GM18868 (cell line): Measurements from ENCODE around the gene TMEM92.
"Not testable (repeated sequence)": the region's sequence is repeated elsewhere in the genome, so short reads cannot be mapped to it uniquely, and the experiment has no call there.

ENCODE experiments used
- ATAC-seq: cut with Tn5 transposase; IDR thresholded peaks from one replicate; pipeline ENCODE4 v1.9.1; 2021; ENCODE audit warnings: mild to moderate bottlenecking, moderate library complexity; ENCODE audit not compliant: unreplicated experiment

The TMEM92 gene

DNA sequence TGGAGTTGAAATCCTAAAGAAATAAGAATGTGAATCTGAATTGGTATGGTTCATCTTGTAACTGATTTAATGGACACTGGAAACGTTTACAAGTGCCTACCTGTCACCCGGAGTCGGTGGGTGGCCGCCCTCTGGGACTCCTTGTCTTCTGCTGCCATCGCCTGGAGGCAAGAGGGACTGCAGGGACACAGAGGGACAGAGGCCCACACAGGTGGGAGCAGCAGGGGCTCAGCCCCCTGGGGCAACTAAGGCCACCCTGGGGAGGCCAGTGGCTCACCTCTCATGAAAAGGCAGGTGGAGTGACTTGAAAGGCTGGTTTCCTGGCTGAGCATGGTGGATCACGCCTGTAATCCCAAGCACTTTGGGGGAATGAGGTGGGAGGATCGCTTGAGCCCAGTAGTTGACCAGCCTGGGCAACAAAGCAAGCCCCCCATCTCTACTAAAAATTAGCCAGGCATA is 23.2 kb downstream of the TMEM92 start:
- peak; percentile 40 for ATAC-seq

GRCh38 chr17:50298018-50298417 is 23.8 kb downstream of the TMEM92 start:
- ATAC-seq, result no peak

DNA sequence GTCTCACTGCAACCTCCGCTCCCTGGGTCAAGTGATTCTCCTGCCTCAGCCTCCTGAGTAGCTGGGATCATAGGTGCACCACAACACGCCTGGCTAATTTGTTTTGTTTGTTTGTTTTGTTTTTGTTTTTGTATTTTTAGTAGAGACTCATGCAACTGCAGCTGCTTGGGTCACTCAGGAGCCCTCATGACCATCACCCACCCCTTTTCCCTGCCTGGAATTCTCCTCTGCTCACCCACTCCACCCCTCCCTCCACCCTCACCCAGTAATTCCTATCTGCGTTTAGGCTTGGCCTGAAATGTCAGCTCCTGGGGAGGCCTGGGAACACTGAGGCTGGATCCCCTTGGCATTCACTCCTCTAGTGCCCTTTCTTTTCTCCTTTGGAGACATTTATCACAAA is 25.5 kb downstream of the TMEM92 start:
- ATAC-seq, result no peak

DNA sequence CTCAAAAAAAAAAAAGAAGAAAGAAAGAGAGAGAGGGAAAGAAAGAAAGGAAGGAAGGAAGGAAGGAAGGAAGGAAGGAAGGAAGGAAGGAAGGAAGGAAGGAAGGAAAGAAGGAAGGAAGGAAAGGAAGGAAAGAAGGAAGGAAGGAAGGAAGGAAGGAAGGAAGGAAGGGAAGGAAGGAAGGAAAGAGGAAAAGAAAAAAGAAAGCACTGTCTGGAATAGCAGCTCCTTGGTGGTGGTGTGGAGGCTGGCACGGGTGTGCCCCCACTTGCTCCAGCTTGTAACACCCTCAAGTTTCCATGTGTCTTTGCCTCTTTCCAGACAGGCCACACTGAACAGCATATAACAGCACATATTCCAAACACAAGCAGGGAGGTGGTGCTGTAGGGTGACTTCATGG is 26.6 kb downstream of the TMEM92 start:
- ATAC-seq, result not testable (repeated sequence)

DNA sequence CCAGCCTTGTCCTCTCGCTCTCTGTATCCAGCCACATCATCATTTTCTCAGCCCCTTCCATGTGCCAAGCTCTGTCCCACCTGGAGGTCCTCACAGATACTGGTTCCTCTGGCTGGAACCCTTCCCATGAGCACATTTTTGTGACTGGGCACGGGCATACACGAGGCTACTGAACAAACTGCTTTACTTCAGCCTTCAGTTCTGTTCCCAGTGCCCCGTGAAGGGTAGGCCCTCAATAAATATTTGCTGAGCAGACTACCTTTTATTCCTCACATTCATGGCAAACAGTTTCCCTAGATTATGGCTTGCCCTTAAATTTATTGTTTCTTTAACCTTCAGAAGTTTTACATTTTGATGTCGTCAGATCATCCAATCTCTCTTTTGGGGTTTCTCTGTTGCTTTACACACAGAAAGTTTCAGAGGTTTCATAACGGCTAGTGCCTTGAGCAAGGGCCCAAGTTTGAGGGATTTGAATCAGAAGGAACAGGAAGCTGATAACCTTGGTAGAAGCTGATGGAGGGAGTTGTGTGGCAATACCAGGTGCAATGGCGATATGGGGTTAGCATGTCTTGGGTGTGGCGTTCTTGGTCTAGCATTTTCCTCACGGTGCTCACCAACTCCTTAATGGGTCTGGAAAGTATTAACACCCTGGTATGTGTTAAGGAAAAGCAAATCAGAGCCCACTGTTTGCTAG is 27.8 kb downstream of the TMEM92 start:
- ATAC-seq, result no peak

GRCh38 chr17:50303051-50303450 is 28.8 kb downstream of the TMEM92 start:
- ATAC-seq, result no peak

- no peak for ATAC-seq
Measured at GRCh38 chr17:50303596-50303995, 29.3 kb downstream of the TMEM92 start.

DNA sequence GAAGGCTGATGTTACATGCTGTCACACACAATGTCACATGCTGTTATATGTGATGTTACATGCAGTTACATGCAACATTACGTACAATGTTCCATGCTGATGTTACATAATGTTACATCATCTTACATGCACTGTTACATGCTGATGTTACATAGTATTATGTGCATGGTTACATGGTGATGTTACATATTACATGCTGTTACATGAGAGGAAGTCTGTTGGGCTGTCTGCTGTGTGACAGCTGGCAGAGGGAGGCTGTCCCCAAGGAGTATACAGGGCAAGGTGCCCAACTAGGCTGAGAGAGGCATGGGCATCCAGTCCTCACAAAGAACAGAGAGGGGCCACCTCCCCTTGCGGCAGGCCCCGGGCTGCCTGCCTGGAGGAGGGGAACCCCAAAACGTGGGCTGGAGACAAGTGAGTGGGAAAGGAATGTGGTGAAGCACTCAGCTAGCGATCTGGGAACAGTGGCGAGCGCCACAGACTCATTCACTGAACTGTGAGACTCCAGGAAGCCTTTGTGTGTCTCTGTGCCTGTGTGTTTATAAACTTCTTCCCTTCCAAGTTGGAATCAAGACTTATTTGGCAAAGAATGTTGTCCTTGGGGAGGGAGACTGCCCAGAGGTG is 30.6 kb downstream of the TMEM92 start:
- ATAC-seq, result no peak

DNA sequence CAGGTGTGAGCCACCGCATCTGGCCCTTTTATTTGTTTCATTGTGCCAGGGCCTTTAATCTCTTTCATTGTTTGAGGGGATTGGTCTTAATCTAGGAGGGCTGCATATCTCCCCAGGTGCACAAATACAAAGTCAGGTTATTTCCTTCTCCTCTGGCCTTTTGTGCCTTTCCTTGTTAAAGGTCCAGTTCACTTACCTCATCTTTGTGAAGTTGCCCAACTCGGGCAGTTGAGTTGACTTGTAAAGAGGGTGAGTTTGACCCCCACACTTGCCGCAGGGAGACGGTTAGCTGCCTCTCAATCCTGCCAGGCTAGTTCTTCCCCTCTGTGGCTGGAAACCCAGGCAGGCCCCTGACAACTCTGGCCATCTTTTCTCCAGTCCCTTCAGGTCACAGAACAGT is 33.4 kb downstream of the TMEM92 start:
- no peak for ATAC-seq

DNA sequence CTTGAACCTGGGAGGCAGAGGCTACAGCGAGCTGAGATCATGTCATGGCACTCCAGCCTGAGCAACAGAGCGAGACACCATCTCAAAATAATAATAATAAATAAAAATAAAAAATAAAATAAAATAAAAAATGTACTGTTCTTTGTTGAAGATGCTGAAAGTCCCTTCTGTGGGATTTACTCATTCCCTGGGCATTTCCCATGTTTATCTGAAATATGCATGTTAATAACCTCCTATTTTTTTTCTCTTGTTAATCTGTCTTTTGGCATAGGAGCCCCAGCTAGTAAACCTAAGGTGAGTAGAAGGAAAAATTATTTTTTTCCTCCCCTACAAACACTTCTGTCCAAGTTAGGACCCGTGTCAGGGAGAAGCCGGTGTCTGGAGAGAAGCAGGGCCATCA is 34.4 kb downstream of the TMEM92 start:
- no peak for ATAC-seq

GRCh38 chr17:50310455-50311111 is 36.3 kb downstream of the TMEM92 start:
- ATAC-seq, result no peak

DNA sequence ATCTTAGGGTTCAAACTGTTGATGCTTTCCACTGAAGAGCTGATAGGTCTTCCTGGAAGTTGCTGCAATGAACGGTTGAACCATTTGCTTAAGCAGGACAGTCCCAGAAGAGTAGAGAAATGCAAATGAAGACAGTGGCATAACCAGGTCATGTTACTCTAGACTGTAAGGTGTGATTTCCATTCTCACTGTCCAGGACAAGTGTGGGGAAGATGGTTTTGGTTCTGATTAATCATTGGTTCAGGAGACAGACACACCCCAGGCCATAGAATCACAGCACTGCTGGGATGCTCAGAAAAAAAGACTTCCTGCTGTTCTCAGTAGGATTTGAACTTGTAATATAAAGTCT is 36.8 kb downstream of the TMEM92 start:
- no peak for ATAC-seq

- ATAC-seq, result no peak
Measured at GRCh38 chr17:50311483-50311882, 37.2 kb downstream of the TMEM92 start.

DNA sequence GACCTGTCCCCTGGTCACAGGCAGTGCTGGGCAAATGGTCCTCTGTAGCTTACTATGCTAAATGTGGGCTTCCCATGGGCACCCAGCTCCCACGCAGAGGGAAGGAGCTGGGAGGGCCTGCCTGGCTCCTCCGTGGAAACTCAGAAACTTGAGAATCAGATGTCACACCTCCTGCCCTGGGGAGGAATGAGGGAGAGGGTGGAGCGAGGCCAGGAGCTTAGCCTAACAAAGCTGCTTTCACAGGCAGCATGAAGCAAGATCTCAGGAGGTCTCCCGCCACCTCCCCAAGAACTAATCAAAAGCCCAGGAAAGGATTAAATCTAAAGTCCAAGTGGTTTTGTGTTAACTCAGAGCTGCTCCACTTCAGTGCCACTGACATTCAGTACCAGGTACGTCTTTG is 38.0 kb downstream of the TMEM92 start:
- no peak for ATAC-seq

DNA sequence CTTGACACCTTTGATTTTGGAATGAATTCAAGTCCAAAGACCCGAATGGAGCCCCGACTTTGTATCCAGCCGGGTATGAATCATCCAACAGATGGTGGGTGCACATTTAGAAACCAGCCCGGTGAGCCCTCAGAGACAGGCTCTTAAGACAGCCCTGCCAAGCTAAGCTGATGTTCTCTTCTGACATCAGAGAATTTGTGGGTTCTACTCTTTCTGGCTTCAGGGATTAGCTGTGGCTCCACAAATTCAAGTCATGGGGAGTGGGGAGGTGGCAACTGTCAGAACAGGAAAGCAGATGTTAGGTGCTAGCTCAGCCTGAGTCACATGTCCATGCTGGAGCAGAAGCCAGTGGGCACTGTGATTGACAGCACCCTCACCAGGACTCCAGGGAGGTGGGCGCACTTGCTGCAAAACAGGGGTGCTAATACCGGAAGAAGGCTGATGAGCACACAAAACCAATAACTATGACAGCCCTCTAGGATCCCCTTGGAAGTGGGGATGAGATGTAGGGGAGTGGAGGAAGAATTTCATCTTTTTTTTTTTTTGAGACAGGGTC is 40.3 kb downstream of the TMEM92 start:
- no peak for ATAC-seq

- ATAC-seq, result no peak
Measured at GRCh38 chr17:50316016-50316587, 41.8 kb downstream of the TMEM92 start.

DNA sequence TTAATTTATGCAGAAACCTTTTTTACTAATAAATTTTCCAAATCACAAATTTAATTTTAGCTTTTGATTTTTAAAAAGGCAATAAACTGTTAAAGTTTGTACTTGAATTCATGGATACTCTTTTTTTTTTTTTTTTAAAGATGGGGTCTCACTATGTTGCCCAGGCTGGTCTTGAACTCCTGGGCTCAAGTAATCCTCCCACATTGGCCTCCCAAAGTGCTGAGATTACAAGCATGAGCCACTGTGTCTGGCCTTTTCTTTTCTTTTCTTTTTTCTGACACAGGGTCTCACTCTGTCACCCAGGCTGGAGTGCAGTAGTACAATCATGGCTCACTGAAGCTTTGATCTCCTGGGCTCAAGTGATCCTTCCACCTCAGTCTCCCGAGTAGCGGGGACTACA is 42.4 kb downstream of the TMEM92 start:
- not testable (repeated sequence) for ATAC-seq

DNA sequence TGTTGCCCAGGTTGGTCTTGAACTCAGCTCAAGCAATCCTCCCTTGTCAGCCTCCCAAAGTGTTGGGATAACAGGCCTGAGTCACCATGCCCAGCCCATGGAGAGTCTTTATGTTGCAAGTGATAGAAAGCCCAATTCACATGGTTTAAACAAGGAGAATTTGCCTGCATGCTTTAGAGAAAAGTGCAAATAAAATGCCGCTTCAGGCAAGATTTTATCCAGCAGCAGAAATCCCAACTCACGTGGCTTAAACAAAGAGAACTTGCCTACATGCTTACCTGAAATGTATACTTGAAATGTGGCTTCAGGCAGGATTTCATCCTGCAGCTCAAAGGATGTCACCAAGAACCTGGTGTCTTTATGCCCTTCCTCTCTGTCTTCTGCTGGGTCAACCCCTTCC is 42.9 kb downstream of the TMEM92 start:
- ATAC-seq, result no peak

DNA sequence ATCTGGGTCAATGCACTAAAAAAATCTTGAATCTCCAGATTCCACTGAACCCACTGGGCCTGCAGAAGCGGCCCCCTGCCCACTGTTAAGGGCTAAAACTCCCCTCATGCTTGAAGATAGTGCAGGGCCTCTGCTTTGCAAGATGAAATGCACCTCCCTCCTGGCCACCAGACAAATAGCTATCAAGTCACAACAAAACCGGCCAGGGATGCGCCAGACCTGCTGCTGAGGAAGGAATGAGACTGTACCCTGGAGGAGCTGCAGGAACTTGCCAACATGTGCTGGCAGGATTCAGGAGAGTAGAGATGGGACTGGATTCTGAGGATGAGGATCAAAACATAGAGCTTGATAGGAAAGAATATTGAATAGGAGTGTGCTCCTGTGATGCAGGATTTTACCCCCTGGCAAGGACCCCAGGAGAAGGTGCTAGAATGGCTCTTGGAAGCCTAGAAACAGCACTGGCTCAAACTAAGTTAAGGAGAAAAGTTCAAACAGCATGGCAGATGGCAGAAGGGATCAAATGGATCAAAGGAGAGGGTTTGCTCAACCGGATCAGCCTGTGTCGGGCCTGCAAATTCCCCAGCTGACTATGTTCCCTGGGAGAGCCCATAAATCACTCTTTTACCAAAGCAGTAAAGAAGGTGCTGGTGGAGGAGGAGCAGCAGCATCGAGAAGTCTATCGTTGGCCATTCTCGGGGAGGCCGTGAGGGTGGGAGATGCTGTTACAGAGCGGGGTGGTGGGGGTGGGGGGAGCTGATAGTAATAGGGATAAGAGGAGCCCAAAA is 44.4 kb downstream of the TMEM92 start:
- ATAC-seq, result no peak

DNA sequence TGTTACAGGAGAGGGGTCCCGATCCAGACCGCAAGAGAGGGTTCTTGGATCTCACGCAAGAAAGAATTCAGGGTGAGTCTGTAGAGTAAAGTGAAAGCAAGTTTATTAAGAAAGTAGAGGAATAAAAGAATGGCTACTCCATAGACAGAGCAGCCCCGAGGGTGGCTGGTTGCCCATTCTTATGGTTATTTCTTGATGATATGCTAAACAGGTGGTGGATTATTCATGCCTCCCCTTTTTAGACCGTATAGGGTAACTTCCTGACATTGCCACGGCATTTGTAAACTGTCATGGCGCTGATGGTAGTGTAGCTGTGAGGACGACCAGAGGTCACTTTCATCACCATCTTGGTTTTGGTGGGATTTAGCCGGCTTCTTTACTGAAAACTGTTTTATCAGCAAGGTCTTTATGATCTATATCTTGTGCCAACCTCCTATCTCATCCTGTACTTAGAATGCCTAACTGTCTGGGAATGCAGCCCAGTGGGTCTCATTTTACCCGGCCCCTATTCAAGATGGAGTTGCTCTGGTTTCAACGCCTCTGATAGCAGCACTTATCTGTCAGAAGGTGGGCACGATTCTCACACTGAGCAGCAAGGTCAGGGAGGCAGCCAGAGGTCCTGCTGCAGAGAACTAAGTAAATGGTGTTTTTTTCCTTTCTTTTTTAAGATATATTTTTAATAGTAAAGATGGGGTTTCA is 45.2 kb downstream of the TMEM92 start:
- no peak for ATAC-seq
